SK-N-SH (cell line): ENCODE results near the gene HECTD2. TPM values are rescaled to one million over a fixed set of nuclear protein-coding genes. Genes with fewer than 3 reads are reported as not detected.

Experiments used
- CTCF ChIA-PET: fragments of 300-600, 350-600 bp; formaldehyde crosslinking; extraction: SDS; loops from one replicate; lab custom pipeline; 2021; lab: Yijun Ruan, JAX
- POLR2A ChIA-PET: fragments of 350-600 bp; sonication (Branson Sonifier 250); formaldehyde crosslinking; extraction: SDS; loops from one replicate; lab custom pipeline; 2020; ENCODE audit warnings: antibody characterized with exemption, inconsistent platforms; lab: Yijun Ruan, JAX
- DNase-seq: peaks from one replicate; pipeline ENCODE4 v3.0.0; 2012
- H2AFZ ChIP-seq: fragments of 200-600 bp; sonication (generic); 2 replicates; pipeline ENCODE4 v1.8.1; 2016; ENCODE audit warnings: antibody characterized with exemption, mild to moderate bottlenecking, low read depth
- H3F3A ChIP-seq: fragments of 200-600 bp; sonication (generic); replicated peaks from 2 replicates; pipeline ENCODE3; 2016; ENCODE audit warnings: antibody characterized with exemption, mild to moderate bottlenecking; ENCODE audit not compliant: insufficient read depth
- H3K27ac ChIP-seq, 2 experiments: fragments of 200-500 bp in 1 of 2; fragments of 200-600 bp in 1 of 2; sonication (Bioruptor generic) in 1 of 2; sonication (generic), shearing (Covaris generic) in 1 of 2; 2 replicates each; pipeline versions ENCODE4 v1.5.1 to v1.6.1; 2014 to 2016; ENCODE audit warnings: low read depth in 2 of 2, inconsistent platforms in 1 of 2, low read length in 1 of 2, mild to moderate bottlenecking in 1 of 2, mixed read lengths in 1 of 2
- H3K27me3 ChIP-seq: fragments of 200-600 bp; sonication (generic), shearing (Covaris generic); 2 replicates; pipeline ENCODE4 v1.6.1; 2016; ENCODE audit warnings: mixed run types; ENCODE audit not compliant: insufficient read depth
- H3K36me3 ChIP-seq, 2 experiments: fragments of 200-500 bp in 1 of 2; fragments of 200-600 bp in 1 of 2; sonication (Bioruptor generic) in 1 of 2; sonication (generic) in 1 of 2; replicated peaks in 1 of 2; 2 replicates each; pipeline versions ENCODE3 to v1.5.1; 2014 to 2016; ENCODE audit warnings: low read length in 1 of 2, mild to moderate bottlenecking in 1 of 2; ENCODE audit not compliant: insufficient read depth in 2 of 2, control insufficient read depth in 1 of 2
- H3K4me1 ChIP-seq, 2 experiments: fragments of 200-500 bp in 1 of 2; fragments of 200-600 bp in 1 of 2; sonication (Bioruptor generic) in 1 of 2; sonication (generic), shearing (Covaris generic) in 1 of 2; 2 replicates each; pipeline versions ENCODE4 v1.5.1 to v1.6.1; 2014 to 2016; ENCODE audit warnings: low read depth in 1 of 2, low read length in 1 of 2, mixed run types in 1 of 2; ENCODE audit not compliant: insufficient read depth in 2 of 2, control insufficient read depth in 1 of 2
- H3K4me2 ChIP-seq: fragments of 200-600 bp; sonication (generic), shearing (Covaris generic); 2 replicates; pipeline ENCODE4 v1.6.1; 2017; ENCODE audit warnings: mixed run types
- H3K4me3 ChIP-seq, 2 experiments: fragments of 200-500 bp in 1 of 2; fragments of 200-600 bp in 1 of 2; sonication (Bioruptor generic) in 1 of 2; sonication (generic), shearing (Covaris generic) in 1 of 2; 2 replicates each; pipeline versions ENCODE4 v1.5.1 to v1.8.1; 2014 to 2016; ENCODE audit warnings: low read depth in 2 of 2, inconsistent platforms in 1 of 2, low read length in 1 of 2, mild to moderate bottlenecking in 1 of 2, mixed read lengths in 1 of 2, moderate library complexity in 1 of 2
- H3K79me2 ChIP-seq: fragments of 200-600 bp; sonication (generic); 2 replicates; pipeline ENCODE4 v1.8.1; 2017; ENCODE audit warnings: mild to moderate bottlenecking; ENCODE audit not compliant: insufficient read depth
- H3K9ac ChIP-seq: fragments of 200-600 bp; sonication (generic); 2 replicates; pipeline ENCODE4 v1.6.1; 2017; ENCODE audit warnings: mixed run types
- H3K9me2 ChIP-seq: fragments of 200-600 bp; sonication (generic); 2 replicates; pipeline ENCODE4 v1.6.1; 2017; ENCODE audit warnings: mixed run types
- H3K9me3 ChIP-seq: fragments of 200-600 bp; sonication (generic); 2 replicates; pipeline ENCODE4 v1.6.1; 2017; ENCODE audit warnings: mixed run types, mild to moderate bottlenecking, moderate library complexity
- H4K20me1 ChIP-seq: fragments of 200-600 bp; sonication (generic); 2 replicates; pipeline ENCODE4 v1.6.1; 2017; ENCODE audit warnings: mild to moderate bottlenecking, mixed run types; ENCODE audit not compliant: insufficient read depth
- CHD2 ChIP-seq: fragments of 150-350 bp; IDR thresholded peaks from 2 replicates; pipeline ENCODE4 v1.6.1; 2018; ENCODE audit warnings: low read length; ENCODE audit not compliant: partially characterized antibody
- EP300 ChIP-seq, 2 experiments: IDR thresholded peaks; 2 replicates each; pipeline versions ENCODE4 v1.4.0 to v1.6.1; 2012; ENCODE audit warnings: borderline replicate concordance in 1 of 2, low read depth in 1 of 2, low read length in 1 of 2
- FOSL2 ChIP-seq: IDR thresholded peaks from 2 replicates; pipeline ENCODE4 v1.4.0; 2012; ENCODE audit warnings: low read depth, mild to moderate bottlenecking, moderate library complexity, borderline replicate concordance
- FOXJ3 ChIP-seq: sonication (generic); formaldehyde crosslinking; IDR thresholded peaks from 2 replicates; pipeline ENCODE4 v1.5.1; 2020; ENCODE audit warnings: mild to moderate bottlenecking, missing genetic modification reagents
- FOXM1 ChIP-seq: IDR thresholded peaks from 2 replicates; pipeline ENCODE4 v1.4.0; 2012; ENCODE audit warnings: low read depth, mild to moderate bottlenecking
- GABPA ChIP-seq: IDR thresholded peaks from 2 replicates; pipeline ENCODE4 v1.4.0; 2012; ENCODE audit warnings: low read depth, mild to moderate bottlenecking
- IRF3 ChIP-seq: fragments of 150-350 bp; IDR thresholded peaks from 2 replicates; pipeline ENCODE4 v1.6.1; 2016; ENCODE audit warnings: mild to moderate bottlenecking, low read depth, low read length
- JUND ChIP-seq: IDR thresholded peaks from 2 replicates; pipeline ENCODE4 v1.4.0; 2012
- MAX ChIP-seq: IDR thresholded peaks from 2 replicates; pipeline ENCODE4 v1.4.0; 2012; ENCODE audit warnings: low read depth
- MXI1 ChIP-seq: IDR thresholded peaks from 2 replicates; pipeline ENCODE4 v1.6.1; 2012; ENCODE audit warnings: mild to moderate bottlenecking, low read depth, low read length, improper control_type of control experiment
- PBX3 ChIP-seq: IDR thresholded peaks from 2 replicates; pipeline ENCODE4; 2012
- RFX5 ChIP-seq: IDR thresholded peaks from 2 replicates; pipeline ENCODE4 v1.6.1; 2012; ENCODE audit warnings: mild to moderate bottlenecking, improper control_type of control experiment, low read length
- SIN3A ChIP-seq: IDR thresholded peaks from 2 replicates; pipeline ENCODE4 v1.6.1; 2012; ENCODE audit warnings: low read depth, mild to moderate bottlenecking, low read length, moderate library complexity, borderline replicate concordance
- ZBTB33 ChIP-seq: IDR thresholded peaks from 2 replicates; pipeline ENCODE4 v1.4.0; 2012; ENCODE audit warnings: low read depth, borderline replicate concordance
- WGBS: methylation state at CpG from one replicate; pipeline ENCODE4 v1.1.6; 2017; ENCODE audit warnings: low lambda C conversion rate; 5-methylcytosine and 5-hydroxymethylcytosine counted together
- polyA plus RNA-seq, 3 experiments: library from polyadenylated mRNA; depleted of rRNA; stranded (reverse); fragments of >200 nt; gene quantifications; 2 replicates each; pipeline ENCODE4 v1.2.3, GENCODE V29; 2012
- TF ChIP-seq, protein P1 (sequence below): fragments of 150-350 bp; IDR thresholded peaks from 2 replicates; pipeline ENCODE4 v1.6.1; 2017; ENCODE audit warnings: antibody characterized with exemption, low read length, low read depth, borderline replicate concordance
- TF ChIP-seq, protein P2 (sequence below): IDR thresholded peaks from 2 replicates; pipeline ENCODE4 v1.6.1; 2012; ENCODE audit warnings: mild to moderate bottlenecking, low read depth, low read length, moderate library complexity
- TF ChIP-seq, protein P3 (sequence below): fragments of 200-600 bp; sonication (generic); IDR thresholded peaks from 2 replicates; pipeline ENCODE4 v1.6.1; 2017; ENCODE audit warnings: antibody characterized with exemption, mild to moderate bottlenecking, moderate library complexity

Gene HECTD2
- polyA plus RNA-seq, 1 of the 3 experiments (the other 2 are of a cell fraction): 4.1 TPM

- Histone ChIP-seq H3K9me2 (no peaks in the 10 kb centered on the region), H3K36me3 (no peaks in the 10 kb centered on the region), H3K9ac (no peak overlapping the region), H3F3A (no peaks in the 10 kb centered on the region), H3K4me2 (no peak overlapping the region), H3K9me3 (no peaks in the 10 kb centered on the region), H3K4me3 (no peak overlapping the region), H3K79me2 (no peaks in the 10 kb centered on the region), H2AFZ (no peak overlapping the region), H3K27me3 (no peaks in the 10 kb centered on the region), H4K20me1 (no peaks in the 10 kb centered on the region), H3K4me1 (no peaks in the 10 kb centered on the region), H3K27ac (no peak overlapping the region)
- WGBS: 85% methylated on average over 2 of the region's 2 CpGs
- no peak for DNase-seq
- CTCF ChIA-PET: interaction anchor here (3.5 kb wide), 1 partner anchor 69 kb away, joined by 25 read pairs; no protein-coding TSS in a partner anchor
- TF ChIP-seq FOXM1 (no peak), ZBTB33 (no peak), FOSL2 (no peak), PBX3 (no peak), EP300 (IDR thresholded peaks at IDR 0.05; ENCODE audit: borderline replicate concordance in 1 of 2, low read depth in 1 of 2, low read length in 1 of 2) (no peak), GABPA (no peak), RFX5 (no peak), IRF3 (no peak), FOXJ3 (CRISPR knock-in tag) (no peak), MXI1 (no peak), MAX (no peak), CHD2 (no peak), SIN3A (no peak), JUND (no peak)
- TF ChIP-seq, protein P1, sequence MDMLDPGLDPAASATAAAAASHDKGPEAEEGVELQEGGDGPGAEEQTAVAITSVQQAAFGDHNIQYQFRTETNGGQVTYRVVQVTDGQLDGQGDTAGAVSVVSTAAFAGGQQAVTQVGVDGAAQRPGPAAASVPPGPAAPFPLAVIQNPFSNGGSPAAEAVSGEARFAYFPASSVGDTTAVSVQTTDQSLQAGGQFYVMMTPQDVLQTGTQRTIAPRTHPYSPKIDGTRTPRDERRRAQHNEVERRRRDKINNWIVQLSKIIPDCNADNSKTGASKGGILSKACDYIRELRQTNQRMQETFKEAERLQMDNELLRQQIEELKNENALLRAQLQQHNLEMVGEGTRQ: no peak
- TF ChIP-seq, protein P2, sequence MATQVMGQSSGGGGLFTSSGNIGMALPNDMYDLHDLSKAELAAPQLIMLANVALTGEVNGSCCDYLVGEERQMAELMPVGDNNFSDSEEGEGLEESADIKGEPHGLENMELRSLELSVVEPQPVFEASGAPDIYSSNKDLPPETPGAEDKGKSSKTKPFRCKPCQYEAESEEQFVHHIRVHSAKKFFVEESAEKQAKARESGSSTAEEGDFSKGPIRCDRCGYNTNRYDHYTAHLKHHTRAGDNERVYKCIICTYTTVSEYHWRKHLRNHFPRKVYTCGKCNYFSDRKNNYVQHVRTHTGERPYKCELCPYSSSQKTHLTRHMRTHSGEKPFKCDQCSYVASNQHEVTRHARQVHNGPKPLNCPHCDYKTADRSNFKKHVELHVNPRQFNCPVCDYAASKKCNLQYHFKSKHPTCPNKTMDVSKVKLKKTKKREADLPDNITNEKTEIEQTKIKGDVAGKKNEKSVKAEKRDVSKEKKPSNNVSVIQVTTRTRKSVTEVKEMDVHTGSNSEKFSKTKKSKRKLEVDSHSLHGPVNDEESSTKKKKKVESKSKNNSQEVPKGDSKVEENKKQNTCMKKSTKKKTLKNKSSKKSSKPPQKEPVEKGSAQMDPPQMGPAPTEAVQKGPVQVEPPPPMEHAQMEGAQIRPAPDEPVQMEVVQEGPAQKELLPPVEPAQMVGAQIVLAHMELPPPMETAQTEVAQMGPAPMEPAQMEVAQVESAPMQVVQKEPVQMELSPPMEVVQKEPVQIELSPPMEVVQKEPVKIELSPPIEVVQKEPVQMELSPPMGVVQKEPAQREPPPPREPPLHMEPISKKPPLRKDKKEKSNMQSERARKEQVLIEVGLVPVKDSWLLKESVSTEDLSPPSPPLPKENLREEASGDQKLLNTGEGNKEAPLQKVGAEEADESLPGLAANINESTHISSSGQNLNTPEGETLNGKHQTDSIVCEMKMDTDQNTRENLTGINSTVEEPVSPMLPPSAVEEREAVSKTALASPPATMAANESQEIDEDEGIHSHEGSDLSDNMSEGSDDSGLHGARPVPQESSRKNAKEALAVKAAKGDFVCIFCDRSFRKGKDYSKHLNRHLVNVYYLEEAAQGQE: no peak
- TF ChIP-seq, protein P3, sequence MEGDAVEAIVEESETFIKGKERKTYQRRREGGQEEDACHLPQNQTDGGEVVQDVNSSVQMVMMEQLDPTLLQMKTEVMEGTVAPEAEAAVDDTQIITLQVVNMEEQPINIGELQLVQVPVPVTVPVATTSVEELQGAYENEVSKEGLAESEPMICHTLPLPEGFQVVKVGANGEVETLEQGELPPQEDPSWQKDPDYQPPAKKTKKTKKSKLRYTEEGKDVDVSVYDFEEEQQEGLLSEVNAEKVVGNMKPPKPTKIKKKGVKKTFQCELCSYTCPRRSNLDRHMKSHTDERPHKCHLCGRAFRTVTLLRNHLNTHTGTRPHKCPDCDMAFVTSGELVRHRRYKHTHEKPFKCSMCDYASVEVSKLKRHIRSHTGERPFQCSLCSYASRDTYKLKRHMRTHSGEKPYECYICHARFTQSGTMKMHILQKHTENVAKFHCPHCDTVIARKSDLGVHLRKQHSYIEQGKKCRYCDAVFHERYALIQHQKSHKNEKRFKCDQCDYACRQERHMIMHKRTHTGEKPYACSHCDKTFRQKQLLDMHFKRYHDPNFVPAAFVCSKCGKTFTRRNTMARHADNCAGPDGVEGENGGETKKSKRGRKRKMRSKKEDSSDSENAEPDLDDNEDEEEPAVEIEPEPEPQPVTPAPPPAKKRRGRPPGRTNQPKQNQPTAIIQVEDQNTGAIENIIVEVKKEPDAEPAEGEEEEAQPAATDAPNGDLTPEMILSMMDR: no peak
- POLR2A ChIA-PET: no interaction called here
Measured at GRCh38 chr10:91367558-91367957, 42.6 kb upstream of the HECTD2 start.
